HG03457 (cell line): ENCODE measurements around the gene NEU3.

Experiments
- ATAC-seq: cut with Tn5 transposase; IDR thresholded peaks from one replicate; pipeline ENCODE4 v1.9.1; 2021; ENCODE audit warnings: moderate number of reproducible peaks; ENCODE audit not compliant: unreplicated experiment

Gene NEU3

GRCh38 chr11:75056814-75057213, 68.1 kb downstream of the NEU3 start:
- no peak for ATAC-seq

- ATAC-seq = no peak
These were observed 70.6 kb downstream of the NEU3 start for GRCh38 chr11:75059299-75059698.

GRCh38 chr11:75063741-75064314, 75.1 kb downstream of the NEU3 start:
- ATAC-seq = no peak

GRCh38 chr11:75066061-75066460, 77.3 kb downstream of the NEU3 start:
- ATAC-seq = no peak
